ENCODE measurements around the gene SERTAD3. TPM values are rescaled to one million over a fixed set of nuclear protein-coding genes. Genes with fewer than 3 reads are reported as not detected.

The SERTAD3 gene, protein sequence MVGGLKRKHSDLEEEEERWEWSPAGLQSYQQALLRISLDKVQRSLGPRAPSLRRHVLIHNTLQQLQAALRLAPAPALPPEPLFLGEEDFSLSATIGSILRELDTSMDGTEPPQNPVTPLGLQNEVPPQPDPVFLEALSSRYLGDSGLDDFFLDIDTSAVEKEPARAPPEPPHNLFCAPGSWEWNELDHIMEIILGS
- total RNA-seq (2013; cell fraction: nucleolus; rRNA removed), result 6.7 and 7.3 TPM in 2 replicates
- total RNA-seq (2014; rRNA removed) (14.4 and 16.7 TPM in 2 replicates), total RNA-seq (2014; rRNA removed; fragmentation: Illumina TruSeq; extraction: Trizol) (12.4 and 13.6 TPM in 2 replicates), total RNA-seq (2021) (19.3 and 22.4 TPM in 2 replicates), polyA plus RNA-seq (2011; rRNA removed) (10.0 and 12.9 TPM in 2 replicates), polyA plus RNA-seq (2014; fragmentation: Illumina TruSeq; extraction: Trizol) (7.4 and 9.5 TPM in 2 replicates), polyA plus RNA-seq (2014; fragmentation: Nextera tagmentation; extraction: Ambion mirVana) (1 to 10 TPM; 4.2 to 8.4 TPM), polyA plus RNA-seq (2014; rRNA removed) (13.8 and 16.2 TPM in 2 replicates), polyA plus RNA-seq (2016; fragmentation: Nextera tagmentation; extraction: Ambion mirVana) (10 to 100 TPM; 13.9 to 17.4 TPM), polyA minus RNA-seq (2011; rRNA and poly(A)+ RNA removed) (11.6 and 22.9 TPM in 2 replicates), Bru-seq, nascent RNA (percentile 89 among the genes with signal in this experiment), BruChase-seq, experiment 1, labeled RNA remaining after a 6-hour chase (percentile 76 among the genes with signal in this experiment), BruChase-seq, experiment 2, labeled RNA remaining after a 2-hour chase (percentile 89 among the genes with signal in this experiment)
- polyA plus RNA-seq (2011; ENCODE audit: low read depth), result 7.0 TPM
- 12.1 and 13.4 TPM in 2 replicates for polyA plus RNA-seq (2011; cell fraction: cytosol; rRNA removed)
- 10.8 and 11.0 TPM in 2 replicates for polyA plus RNA-seq (2011; cell fraction: nucleus; rRNA removed)
- 11.3 TPM in 2 replicates for polyA plus RNA-seq (2012)
- polyA minus RNA-seq (2011; cell fraction: cytosol; rRNA and poly(A)+ RNA removed), result 12.4 and 13.5 TPM in 2 replicates
- 4.2 and 7.0 TPM in 2 replicates for polyA minus RNA-seq (2011; cell fraction: nucleus; rRNA and poly(A)+ RNA removed)
- long read RNA-seq, experiment 1, transcript SERTAD3-201 (2 exons, 1,734 nt), result major isoform, 17 of 19 reads
- long read RNA-seq, experiment 1, partial matches to known transcripts, result 1 of 19 reads
- long read RNA-seq, experiment 1, other reads (novel, unspliced or antisense), result 1 of 19 reads
- long read RNA-seq, experiment 2, transcript SERTAD3-201 (2 exons, 1,734 nt), result major isoform, 15 of 16 reads
- long read RNA-seq, experiment 2, partial matches to known transcripts, result 0 of 16 reads
- long read RNA-seq, experiment 2, other reads (novel, unspliced or antisense), result 1 of 16 reads

DNA sequence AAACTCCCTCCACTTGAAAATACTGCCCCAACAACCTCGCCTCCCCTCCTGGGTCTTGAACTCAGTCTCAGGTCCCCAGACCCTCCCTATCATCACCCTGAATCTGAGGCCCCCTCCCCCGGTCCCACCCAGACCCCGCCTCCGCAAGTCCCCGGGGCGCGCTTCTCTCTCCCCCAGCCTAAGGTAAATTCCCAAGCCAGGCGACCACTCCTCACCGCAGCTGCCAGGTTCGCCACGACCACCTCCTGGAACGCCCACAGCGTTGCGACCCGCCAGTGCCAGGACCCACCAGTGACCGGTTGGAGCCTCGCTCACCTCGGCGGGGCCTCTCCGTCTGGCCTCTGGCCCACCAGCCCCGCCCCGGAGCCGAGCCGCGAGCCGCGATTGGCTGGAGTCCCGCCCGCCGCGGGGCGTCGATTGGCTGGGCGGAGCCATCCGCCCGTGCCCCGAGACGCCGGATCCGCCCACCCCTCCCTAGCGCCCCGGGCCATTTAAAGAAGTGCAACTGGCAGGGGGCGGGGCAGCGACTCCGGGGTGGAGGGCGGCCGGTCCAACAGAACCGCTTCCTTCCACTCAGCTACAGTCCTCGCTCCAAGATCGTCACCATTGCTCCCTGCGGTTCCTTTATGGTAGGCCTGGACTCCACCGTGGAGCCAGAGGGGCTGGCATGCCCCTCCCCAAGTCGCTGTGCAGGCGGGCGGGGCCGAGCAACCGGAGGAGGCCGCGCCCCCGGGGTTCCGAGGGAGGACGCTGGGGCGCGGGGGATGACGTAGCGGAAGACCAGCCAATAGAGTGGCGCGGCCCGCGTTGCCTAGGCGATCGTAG, at the start of gene SERTAD3:
SERTAD3 (minus strand) TSS at position 336 of the 825 bp plus-strand sequence. CDS start 2,255 bp downstream, outside the sequence.
- DNase-seq (ENCODE audit: low read depth, low spot score), result peak; percentile 76
- H3K9ac ChIP-seq (ENCODE audit: control insufficient read depth, insufficient read depth, low read length), result peak within 1 kb of the TSS; percentile 96
- peak; percentile 88 for ATAC-seq
- H3K4me3 ChIP-seq, result peak within 1 kb of the TSS; percentile 88
- intact Hi-C loops (cut with micrococcal nuclease; ENCODE audit: unreplicated experiment), result loop anchor here (1.0 to 2.0 kb wide), 4 partner anchors 19 to 139 kb away; partner anchors contain the start of gene SERTAD1
- H3K79me2 ChIP-seq (ENCODE audit: control insufficient read depth, insufficient read depth, low read length), result peaks cover 28% of the 10 kb centered on the region
- H4K20me1 ChIP-seq (ENCODE audit: control insufficient read depth, insufficient read depth), result no peaks in the 10 kb centered on the region
- in situ Hi-C loops (cut with MboI), result no loop called here
- BruUV-seq (replicated peaks), result no TSS peak
- 2% methylated on average over 54 of the region's 72 CpGs for WGBS (ENCODE audit: insufficient coverage, insufficient replicate concordance, low lambda C conversion rate, missing lambda C conversion rate)
- H3K36me3 ChIP-seq (ENCODE audit: control insufficient read depth in 2 of 2, insufficient read depth in 2 of 2, low read length in 1 of 2), result peaks cover 8 to 15% of the 10 kb centered on the region in 2 experiments; a peak in 3 of 4 replicates
- peak within 1 kb of the TSS; percentile 98 for H2AFZ ChIP-seq (ENCODE audit: control insufficient read depth, low read depth, low read length)
- POLR2A ChIA-PET, result interaction anchor here (0.6 to 4.7 kb wide), 16 partner anchors 9 to 301 kb away, joined by 3 to 55 read pairs (median 6); partner anchors contain the start of genes C19orf47, PLD3 and SERTAD1
- H3K27ac ChIP-seq (ENCODE audit: control insufficient read depth, insufficient read depth), result peak within 1 kb of the TSS; percentile 94
- no peaks in the 10 kb centered on the region for H3K9me3 ChIP-seq (replicated peaks; ENCODE audit: control insufficient read depth, insufficient read depth, low read length)
- RAD21 ChIA-PET (ENCODE audit: unreplicated experiment), result interaction anchor here (1.1 to 3.3 kb wide), 10 partner anchors 9 to 334 kb away, joined by 3 to 35 read pairs (median 8); partner anchors contain the start of genes C19orf47, PLD3 and RAB4B
- H3K4me2 ChIP-seq (ENCODE audit: control insufficient read depth, insufficient read depth), result peak within 1 kb of the TSS; percentile 86
- H3K4me1 ChIP-seq (ENCODE audit: control insufficient read depth, insufficient read depth, low read length), result peaks cover 5% of the 10 kb centered on the region
- SMC1A ChIA-PET (ENCODE audit: uncharacterized antibody, unreplicated experiment), result interaction anchor here (1.1 to 4.2 kb wide), 11 partner anchors 10 to 139 kb away, joined by 3 to 35 read pairs (median 6); partner anchors contain the start of genes C19orf47 and SERTAD1
- FAIRE-seq, result peak; percentile 38
- CTCF ChIA-PET, result interaction anchor here (1.5 to 4.6 kb wide), 7 partner anchors 18 to 139 kb away, joined by 4 to 40 read pairs (median 13); partner anchors contain the start of genes BLVRB and SERTAD1
- no peaks in the 10 kb centered on the region for H3K27me3 ChIP-seq (replicated peaks in 1 of 2; ENCODE audit: control insufficient read depth in 2 of 2, insufficient read depth in 2 of 2, low read length in 1 of 2)
- no peak for TF ChIP-seq ZNF274 (IDR thresholded peaks at IDR 0.05; ENCODE audit: insufficient read depth, insufficient read length)
- no peak for TF ChIP-seq STAT3 (IDR thresholded peaks at IDR 0.05; ENCODE audit: low read depth, low read length)
- TF ChIP-seq NBN (IDR thresholded peaks at IDR 0.05), result peak; percentile 77; the same call in 1 of the 2 replicates
- TF ChIP-seq IKZF1 (conservative IDR thresholded peaks at IDR 0.05), result peak; percentile 69
- TF ChIP-seq ZNF207 (IDR thresholded peaks at IDR 0.05; ENCODE audit: borderline replicate concordance), result 0 out of 2 replicates have a peak, but pooled peaks have one; percentile 38
- 0 out of 2 replicates have a peak, but pooled peaks have one; percentile 25 for TF ChIP-seq TARDBP (IDR thresholded peaks at IDR 0.05; ENCODE audit: borderline replicate concordance)
- TF ChIP-seq CREM (IDR thresholded peaks at IDR 0.05; ENCODE audit: low read depth), result peak; percentile 81
- TF ChIP-seq MEF2B (IDR thresholded peaks at IDR 0.05; ENCODE audit: partially characterized antibody, poor library complexity, severe bottlenecking), result peak; percentile 53
- peak in 1 of 2 experiments; percentile 38; a peak in 1 of 4 replicates for TF ChIP-seq EP300 (IDR thresholded peaks at IDR 0.05; ENCODE audit: borderline replicate concordance in 1 of 2, control insufficient read depth in 1 of 2, low read depth in 2 of 2, low read length in 2 of 2)
- peak; percentile 57 for TF ChIP-seq DPF2 (IDR thresholded peaks at IDR 0.05)
- peak; percentile 8; the same call in 1 of the 2 replicates for TF ChIP-seq PAX5 (IDR thresholded peaks at IDR 0.05; ENCODE audit: borderline replicate concordance, low read depth, low read length)
- peak; percentile 47; the same call in 1 of the 3 replicates for TF ChIP-seq POU2F2 (IDR thresholded peaks at IDR 0.05; ENCODE audit: borderline replicate concordance, low read depth, low read length)
- peak; percentile 97 for TF ChIP-seq POLR2A (IDR thresholded peaks at IDR 0.05; ENCODE audit: low read depth, low read length)
- no peak for TF ChIP-seq SIX5 (IDR thresholded peaks at IDR 0.05; ENCODE audit: low read depth, low read length, severe bottlenecking)
- TF ChIP-seq, protein P1, sequence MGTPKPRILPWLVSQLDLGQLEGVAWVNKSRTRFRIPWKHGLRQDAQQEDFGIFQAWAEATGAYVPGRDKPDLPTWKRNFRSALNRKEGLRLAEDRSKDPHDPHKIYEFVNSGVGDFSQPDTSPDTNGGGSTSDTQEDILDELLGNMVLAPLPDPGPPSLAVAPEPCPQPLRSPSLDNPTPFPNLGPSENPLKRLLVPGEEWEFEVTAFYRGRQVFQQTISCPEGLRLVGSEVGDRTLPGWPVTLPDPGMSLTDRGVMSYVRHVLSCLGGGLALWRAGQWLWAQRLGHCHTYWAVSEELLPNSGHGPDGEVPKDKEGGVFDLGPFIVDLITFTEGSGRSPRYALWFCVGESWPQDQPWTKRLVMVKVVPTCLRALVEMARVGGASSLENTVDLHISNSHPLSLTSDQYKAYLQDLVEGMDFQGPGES (IDR thresholded peaks at IDR 0.05), result peak; percentile 22; the same call in 1 of the 2 replicates
- peak; percentile 71 for TF ChIP-seq RELA (IDR thresholded peaks at IDR 0.05; ENCODE audit: borderline replicate concordance, partially characterized antibody)
- TF ChIP-seq NR2F1 (conservative IDR thresholded peaks at IDR 0.05), result peak; percentile 69
- no peak for TF ChIP-seq FOXM1 (IDR thresholded peaks at IDR 0.05; ENCODE audit: low read depth, low read length)

All from GM12878 (cell line).